Measurements from ENCODE around the gene B4GALNT4. TPM values are rescaled to one million over a fixed set of nuclear protein-coding genes. Genes with fewer than 3 reads are reported as not detected.
"Not testable (repeated sequence)": the region's sequence is repeated elsewhere in the genome, so short reads cannot be mapped to it uniquely, and the experiment has no call there.

B4GALNT4 gene
- polyA plus RNA-seq, 1 donor = 24.0 TPM

DNA sequence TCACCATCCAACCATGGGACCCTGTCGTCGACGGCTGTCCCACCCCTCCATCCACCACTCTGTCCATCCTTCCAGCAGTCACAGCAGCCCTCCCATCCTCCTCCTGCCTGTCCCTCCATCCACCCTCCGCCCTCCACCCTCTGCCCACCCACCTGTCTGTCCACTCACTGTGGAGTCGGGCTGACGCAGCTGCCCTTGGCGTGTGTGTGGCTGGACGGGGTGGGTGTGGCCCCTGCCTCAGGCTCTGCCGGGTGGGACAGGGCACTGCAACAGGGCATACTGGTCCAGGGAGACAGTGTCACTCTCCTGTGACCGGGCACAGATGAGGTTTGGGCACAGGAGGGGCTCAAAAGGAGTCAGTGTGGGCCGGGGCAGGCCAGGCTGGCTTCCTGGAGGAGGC lies 26.6 kb downstream of the B4GALNT4 start:
- WGBS (ENCODE audit: insufficient coverage, low lambda C conversion rate) = no CpG with 5 or more reads among the region's 11 CpGs
- DNase-seq = no peak
- H3K27me3 ChIP-seq (ENCODE audit: control insufficient read depth, insufficient read depth, low read length) = peaks cover 4% of the 10 kb centered on the region

DNA sequence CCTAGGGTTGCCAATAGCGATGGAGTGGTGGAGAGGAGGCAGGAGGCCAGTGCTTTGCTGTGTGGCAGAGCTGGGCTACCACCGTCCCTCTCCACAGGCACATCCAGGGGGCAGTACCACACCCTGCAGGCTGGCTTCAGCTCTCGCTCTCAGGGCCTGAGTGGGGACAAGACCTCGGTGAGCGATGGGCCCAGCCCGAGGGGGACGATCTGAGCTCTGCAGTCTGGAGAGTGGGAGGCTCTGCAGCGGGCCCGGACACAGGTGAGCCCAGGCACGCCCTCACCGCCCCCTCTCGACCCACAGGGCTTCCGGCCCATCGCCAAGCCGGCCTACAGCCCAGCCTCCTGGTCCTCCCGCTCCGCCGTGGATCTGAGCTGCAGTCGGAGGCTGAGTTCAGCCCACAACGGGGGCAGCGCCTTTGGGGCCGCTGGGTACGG lies 27.2 kb downstream of the B4GALNT4 start:
- Histone ChIP-seq H3K36me3 (ENCODE audit: control insufficient read depth, insufficient read depth, low read length) (peaks cover 17% of the 10 kb centered on the region), H3K9me3 (ENCODE audit: control insufficient read depth, low read depth, low read length) (peaks cover 19% of the 10 kb centered on the region), H3K27me3 (ENCODE audit: control insufficient read depth, insufficient read depth, low read length) (peaks cover 4% of the 10 kb centered on the region), H3K4me1 (ENCODE audit: control insufficient read depth, insufficient read depth, low read length) (peaks cover 22% of the 10 kb centered on the region), H3K4me3 (ENCODE audit: low read length) (no peak overlapping the region), H3K27ac (ENCODE audit: low read length) (no peak overlapping the region)
- DNase-seq = no peak
- no CpG with 5 or more reads among the region's 23 CpGs for WGBS (ENCODE audit: insufficient coverage, low lambda C conversion rate)

More for the DNA sequence above, 26.6 kb downstream of the B4GALNT4 start:
- Histone ChIP-seq H3K27ac (ENCODE audit: low read length) (no peak overlapping the region), H3K4me3 (ENCODE audit: low read length) (no peak overlapping the region), H3K36me3 (ENCODE audit: control insufficient read depth, insufficient read depth, low read length) (peaks cover 17% of the 10 kb centered on the region), H3K9me3 (ENCODE audit: control insufficient read depth, low read depth, low read length) (peaks cover 19% of the 10 kb centered on the region), H3K4me1 (ENCODE audit: control insufficient read depth, insufficient read depth, low read length) (peaks cover 22% of the 10 kb centered on the region)

- Histone ChIP-seq H3K27ac (ENCODE audit: low read length) (no peak overlapping the region), H3K36me3 (ENCODE audit: control insufficient read depth, insufficient read depth, low read length) (peaks cover 17% of the 10 kb centered on the region), H3K4me3 (ENCODE audit: low read length) (peak overlapping the region; percentile 13), H3K9me3 (ENCODE audit: control insufficient read depth, low read depth, low read length) (peaks cover 19% of the 10 kb centered on the region), H3K27me3 (ENCODE audit: control insufficient read depth, insufficient read depth, low read length) (peaks cover 4% of the 10 kb centered on the region), H3K4me1 (ENCODE audit: control insufficient read depth, insufficient read depth, low read length) (peaks cover 22% of the 10 kb centered on the region)
- DNase-seq = peak in 1 of 2 donors; percentile 31
- no CpG with 5 or more reads among the region's 43 CpGs for WGBS (ENCODE audit: insufficient coverage, low lambda C conversion rate)
These were observed 27.7 kb downstream of the B4GALNT4 start for GRCh38 chr11:396948-397548.

- no CpG with 5 or more reads among the region's 20 CpGs for WGBS (ENCODE audit: insufficient coverage, low lambda C conversion rate)
- peaks cover 7% of the 10 kb centered on the region for H3K27me3 ChIP-seq (ENCODE audit: control insufficient read depth, insufficient read depth, low read length)
- peaks cover 11% of the 10 kb centered on the region for H3K4me1 ChIP-seq (ENCODE audit: control insufficient read depth, insufficient read depth, low read length)
- no peak overlapping the region for H3K4me3 ChIP-seq (ENCODE audit: low read length)
- H3K27ac ChIP-seq (ENCODE audit: low read length) = no peak overlapping the region
- H3K36me3 ChIP-seq (ENCODE audit: control insufficient read depth, insufficient read depth, low read length) = peaks cover 25% of the 10 kb centered on the region
- H3K9me3 ChIP-seq (ENCODE audit: control insufficient read depth, low read depth, low read length) = peaks cover 22% of the 10 kb centered on the region
- DNase-seq = no peak
These were observed 29.5 kb downstream of the B4GALNT4 start for GRCh38 chr11:398826-399225.

GRCh38 chr11:399731-400211 lies 30.5 kb downstream of the B4GALNT4 start:
- Histone ChIP-seq H3K36me3 (ENCODE audit: control insufficient read depth, insufficient read depth, low read length) (peaks cover 34% of the 10 kb centered on the region), H3K9me3 (ENCODE audit: control insufficient read depth, low read depth, low read length) (peaks cover 22% of the 10 kb centered on the region), H3K27ac (ENCODE audit: low read length) (no peak overlapping the region), H3K4me1 (ENCODE audit: control insufficient read depth, insufficient read depth, low read length) (peaks cover 10% of the 10 kb centered on the region), H3K4me3 (ENCODE audit: low read length) (no peak overlapping the region), H3K27me3 (ENCODE audit: control insufficient read depth, insufficient read depth, low read length) (peaks cover 7% of the 10 kb centered on the region)
- no peak for DNase-seq
- WGBS (ENCODE audit: insufficient coverage, low lambda C conversion rate) = no CpG with 5 or more reads among the region's 21 CpGs

GRCh38 chr11:400241-400689 lies 31.0 kb downstream of the B4GALNT4 start:
- Histone ChIP-seq H3K36me3 (ENCODE audit: control insufficient read depth, insufficient read depth, low read length) (peaks cover 39% of the 10 kb centered on the region), H3K27ac (ENCODE audit: low read length) (no peak overlapping the region), H3K27me3 (ENCODE audit: control insufficient read depth, insufficient read depth, low read length) (peaks cover 7% of the 10 kb centered on the region), H3K4me1 (ENCODE audit: control insufficient read depth, insufficient read depth, low read length) (peaks cover 8% of the 10 kb centered on the region), H3K4me3 (ENCODE audit: low read length) (no peak overlapping the region), H3K9me3 (ENCODE audit: control insufficient read depth, low read depth, low read length) (peaks cover 22% of the 10 kb centered on the region)
- no CpG with 5 or more reads among the region's 50 CpGs for WGBS (ENCODE audit: insufficient coverage, low lambda C conversion rate)
- no peak for DNase-seq

DNA sequence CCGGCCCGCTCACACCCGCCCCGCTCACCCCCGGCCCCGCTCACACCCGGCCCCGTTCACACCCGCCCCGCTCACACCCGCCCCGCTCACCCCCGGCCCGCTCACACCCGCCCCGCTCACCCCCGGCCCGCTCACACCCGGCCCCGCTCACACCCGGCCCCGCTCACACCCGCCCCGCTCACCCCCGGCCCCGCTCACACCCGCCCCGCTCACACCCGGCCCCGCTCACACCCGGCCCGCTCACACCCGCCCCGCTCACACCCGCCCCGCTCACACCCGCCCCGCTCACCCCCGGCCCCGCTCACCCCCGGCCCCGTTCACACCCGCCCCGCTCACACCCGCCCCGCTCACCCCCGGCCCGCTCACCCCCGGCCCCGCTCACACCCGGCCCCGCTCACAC lies 31.9 kb downstream of the B4GALNT4 start:
- no CpG with 5 or more reads among the region's 52 CpGs for WGBS (ENCODE audit: insufficient coverage, low lambda C conversion rate)

DNA sequence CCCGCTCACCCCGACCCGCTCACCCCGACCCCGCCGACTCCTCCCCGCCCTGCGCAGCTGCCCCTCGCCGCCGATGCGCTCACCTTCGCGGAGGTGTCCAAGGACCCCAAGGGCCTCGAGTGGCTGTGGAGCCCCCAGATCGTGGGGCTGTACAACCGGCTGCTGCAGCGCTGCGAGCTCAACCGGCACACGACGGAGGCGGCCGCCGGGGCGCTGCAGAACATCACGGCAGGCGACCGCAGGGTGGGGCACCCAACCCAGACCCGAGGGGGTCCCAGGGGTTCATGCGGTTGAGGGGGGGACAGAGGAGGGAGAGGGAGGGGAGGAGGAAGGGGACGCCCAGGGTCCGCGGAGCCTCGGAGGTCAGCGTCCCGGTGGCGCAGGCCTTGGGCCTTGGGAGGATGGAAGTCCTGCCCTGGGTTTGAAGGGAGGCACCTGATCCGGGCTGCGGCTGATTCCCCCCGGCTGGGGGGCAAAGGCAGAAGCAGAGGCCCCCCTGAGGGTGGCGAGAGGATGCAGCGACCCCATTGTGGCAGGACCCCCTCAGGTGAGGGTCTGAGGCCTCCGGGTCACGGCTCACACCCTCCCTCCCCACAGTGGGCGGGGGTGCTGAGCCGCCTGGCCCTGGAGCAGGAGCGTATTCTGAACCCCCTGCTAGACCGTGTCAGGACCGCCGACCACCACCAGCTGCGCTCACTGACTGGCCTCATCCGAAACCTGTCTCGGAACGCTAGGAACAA lies 33.9 kb downstream of the B4GALNT4 start:
- peaks cover 11% of the 10 kb centered on the region for H3K4me1 ChIP-seq (ENCODE audit: control insufficient read depth, insufficient read depth, low read length)
- H3K27me3 ChIP-seq (ENCODE audit: control insufficient read depth, insufficient read depth, low read length) = peaks cover 7% of the 10 kb centered on the region
- H3K4me3 ChIP-seq (ENCODE audit: low read length) = no peak overlapping the region
- H3K36me3 ChIP-seq (ENCODE audit: control insufficient read depth, insufficient read depth, low read length) = peaks cover 45% of the 10 kb centered on the region
- peaks cover 18% of the 10 kb centered on the region for H3K9me3 ChIP-seq (ENCODE audit: control insufficient read depth, low read depth, low read length)
- no CpG with 5 or more reads among the region's 55 CpGs for WGBS (ENCODE audit: insufficient coverage, low lambda C conversion rate)
- DNase-seq = no peak
- H3K27ac ChIP-seq (ENCODE audit: low read length) = no peak overlapping the region

More for the DNA sequence above, 31.9 kb downstream of the B4GALNT4 start:
- not testable (repeated sequence) for H3K27me3 ChIP-seq (ENCODE audit: control insufficient read depth, insufficient read depth, low read length); H3K27ac ChIP-seq (ENCODE audit: low read length); H3K4me3 ChIP-seq (ENCODE audit: low read length); H3K4me1 ChIP-seq (ENCODE audit: control insufficient read depth, insufficient read depth, low read length); DNase-seq
- Histone ChIP-seq H3K36me3 (ENCODE audit: control insufficient read depth, insufficient read depth, low read length) (peaks cover 43% of the 10 kb centered on the region), H3K9me3 (ENCODE audit: control insufficient read depth, low read depth, low read length) (peaks cover 22% of the 10 kb centered on the region)

DNA sequence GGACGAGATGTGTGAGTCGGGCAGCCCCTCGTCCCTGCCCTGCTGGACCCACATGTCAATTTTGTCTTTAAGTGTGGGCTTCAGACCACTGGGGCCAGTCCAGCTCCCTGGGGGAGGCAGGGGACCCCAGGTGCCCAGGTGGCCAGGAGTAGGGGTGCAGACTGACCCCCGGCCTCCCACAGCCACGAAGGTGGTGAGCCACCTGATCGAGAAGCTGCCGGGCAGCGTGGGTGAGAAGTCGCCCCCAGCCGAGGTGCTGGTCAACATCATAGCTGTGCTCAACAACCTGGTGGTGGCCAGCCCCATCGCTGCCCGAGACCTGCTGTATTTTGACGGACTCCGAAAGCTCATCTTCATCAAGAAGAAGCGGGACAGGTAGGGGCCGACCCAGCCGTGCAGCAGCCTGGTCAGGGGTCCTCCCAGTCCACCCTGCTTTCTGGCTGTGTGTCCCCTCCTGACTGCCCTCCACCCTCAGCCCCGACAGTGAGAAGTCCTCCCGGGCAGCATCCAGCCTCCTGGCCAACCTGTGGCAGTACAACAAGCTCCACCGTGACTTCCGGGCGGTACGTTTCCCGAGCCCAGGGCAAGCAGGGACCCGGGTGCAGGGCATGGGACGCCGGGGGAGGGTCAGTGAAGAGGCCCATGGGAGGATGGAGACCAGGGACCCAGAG lies 34.6 kb downstream of the B4GALNT4 start:
- Histone ChIP-seq H3K4me3 (ENCODE audit: low read length) (no peak overlapping the region), H3K27me3 (ENCODE audit: control insufficient read depth, insufficient read depth, low read length) (peaks cover 7% of the 10 kb centered on the region), H3K36me3 (ENCODE audit: control insufficient read depth, insufficient read depth, low read length) (peaks cover 46% of the 10 kb centered on the region), H3K27ac (ENCODE audit: low read length) (no peak overlapping the region), H3K4me1 (ENCODE audit: control insufficient read depth, insufficient read depth, low read length) (peaks cover 11% of the 10 kb centered on the region), H3K9me3 (ENCODE audit: control insufficient read depth, low read depth, low read length) (peaks cover 18% of the 10 kb centered on the region)
- no peak for DNase-seq
- no CpG with 5 or more reads among the region's 27 CpGs for WGBS (ENCODE audit: insufficient coverage, low lambda C conversion rate)

- DNase-seq = no peak
- Histone ChIP-seq H3K27ac (ENCODE audit: low read length) (no peak overlapping the region), H3K36me3 (ENCODE audit: control insufficient read depth, insufficient read depth, low read length) (peaks cover 43% of the 10 kb centered on the region), H3K9me3 (ENCODE audit: control insufficient read depth, low read depth, low read length) (peaks cover 15% of the 10 kb centered on the region), H3K4me1 (ENCODE audit: control insufficient read depth, insufficient read depth, low read length) (peaks cover 11% of the 10 kb centered on the region), H3K27me3 (ENCODE audit: control insufficient read depth, insufficient read depth, low read length) (peaks cover 6% of the 10 kb centered on the region), H3K4me3 (ENCODE audit: low read length) (no peak overlapping the region)
- WGBS (ENCODE audit: insufficient coverage, low lambda C conversion rate) = no CpG with 5 or more reads among the region's 14 CpGs
These were observed 35.4 kb downstream of the B4GALNT4 start for GRCh38 chr11:404551-405264.

Data from large intestine (tissue), 3 donors.